A549 (cell line): ENCODE results near the gene MRLN. TPM values are rescaled to one million over a fixed set of nuclear protein-coding genes. Genes with fewer than 3 reads are reported as not detected.

Experiments used
- ATAC-seq, 2 experiments: fragments of 200-7000 bp in 1 of 2; fragments of >200 bp in 1 of 2; cut with Nextera tagmentation in 1 of 2; cut with Tn5 transposase in 1 of 2; 3 replicates each; pipeline versions ENCODE4 v1.8.0 to v1.9.1; 2018 to 2020; ENCODE audit warnings: mild to moderate bottlenecking in 1 of 2, moderate library complexity in 1 of 2
- CTCF ChIA-PET: fragments of 300-600 bp; sonication (Branson Sonifier 250); formaldehyde crosslinking; extraction: SDS; loops from one replicate; lab custom pipeline; 2021; ENCODE audit warnings: antibody characterized with exemption, inconsistent platforms; lab: Yijun Ruan, JAX
- POLR2A ChIA-PET: fragments of 350-600 bp; formaldehyde crosslinking; extraction: SDS; loops from one replicate; lab custom pipeline; 2021; ENCODE audit warnings: antibody characterized with exemption, inconsistent platforms; lab: Yijun Ruan, JAX
- DNase-seq, 2 experiments: peaks; one replicate each; pipeline versions ENCODE4 v3.0.0 to v3.0.0-alpha.2; 2011 to 2016; ENCODE audit warnings: low read depth in 1 of 2, low spot score in 1 of 2
- FAIRE-seq: peaks from 2 replicates; lab custom pipeline; 2011; peaks lifted over from hg19 to GRCh38; lab: Jason Lieb, UNC
- H3K27ac ChIP-seq, 2 experiments: fragments of >200 bp; sonication (Bioruptor Twin); formaldehyde crosslinking; 3 replicates each; pipeline ENCODE4 v1.5.1; 2016 to 2017
- H3K4me1 ChIP-seq: fragments of >200 bp; sonication (Bioruptor Twin); formaldehyde crosslinking; 3 replicates; pipeline ENCODE4 v1.6.1; 2016
- H3K4me2 ChIP-seq: fragments of >200 bp; sonication (Bioruptor Twin); formaldehyde crosslinking; 3 replicates; pipeline ENCODE4 v1.6.1; 2016
- H3K4me3 ChIP-seq: fragments of >200 bp; sonication (Bioruptor Twin); formaldehyde crosslinking; 3 replicates; pipeline ENCODE4 v1.5.1; 2016
- H3K9me3 ChIP-seq: fragments of >200 bp; sonication (Bioruptor Twin); formaldehyde crosslinking; 3 replicates; pipeline ENCODE4 v1.6.1; 2016
- CBX8 ChIP-seq: fragments of 200-600 bp; sonication (generic); IDR thresholded peaks from 2 replicates; pipeline ENCODE4 v1.6.1; 2016
- CEBPB ChIP-seq, 2 experiments: fragments of >200 bp in 1 of 2; sonication (Bioruptor Twin) in 1 of 2; formaldehyde crosslinking in 1 of 2; IDR thresholded peaks; 2 replicates each; pipeline ENCODE4 v1.6.1; 2012 to 2016
- CHD2 ChIP-seq: fragments of 150-350 bp; IDR thresholded peaks from 2 replicates; pipeline ENCODE4 v1.6.1; 2014; ENCODE audit warnings: low read length; ENCODE audit not compliant: partially characterized antibody
- CHD4 ChIP-seq: fragments of 200-600 bp; sonication (generic); IDR thresholded peaks from 2 replicates; pipeline ENCODE4 v1.6.1; 2016; ENCODE audit warnings: antibody characterized with exemption, mild to moderate bottlenecking, borderline replicate concordance
- EHF ChIP-seq: fragments of 250-450 bp; sonication (Bioruptor Pico); IDR thresholded peaks from 2 replicates; pipeline ENCODE4 v1.5.0; 2020; ENCODE audit warnings: mild to moderate bottlenecking
- EP300 ChIP-seq, 2 experiments: fragments of >200 bp; sonication (Bioruptor Twin); formaldehyde crosslinking; IDR thresholded peaks; 2 replicates in 1 of 2; 3 replicates in 1 of 2; pipeline ENCODE4 v1.6.1; 2016 to 2017
- FOSB ChIP-seq: fragments of 250-450 bp; sonication (Bioruptor Pico); IDR thresholded peaks from 2 replicates; pipeline ENCODE4 v1.5.0; 2020; ENCODE audit warnings: mild to moderate bottlenecking, moderate library complexity
- FOSL2 ChIP-seq, 2 experiments: fragments of 450-650 bp in 1 of 2; fragments of >200 bp in 1 of 2; sonication (Bioruptor Twin) in 1 of 2; formaldehyde crosslinking; IDR thresholded peaks; 2 replicates each; pipeline versions ENCODE4 v1.5.0 to v1.6.1; 2016 to 2020; ENCODE audit warnings: mild to moderate bottlenecking in 1 of 2, moderate library complexity in 1 of 2
- FOXS1 ChIP-seq: fragments of 250-450 bp; sonication (Bioruptor Pico); IDR thresholded peaks from 2 replicates; pipeline ENCODE4 v1.5.0; 2020; ENCODE audit warnings: mild to moderate bottlenecking, moderate library complexity
- HEYL ChIP-seq: fragments of 250-450 bp; sonication (Bioruptor Pico); IDR thresholded peaks from 2 replicates; pipeline ENCODE4 v1.8.0; 2021; ENCODE audit warnings: mild to moderate bottlenecking, moderate library complexity
- HOXA7 ChIP-seq: fragments of 250-450 bp; sonication (Bioruptor Pico); IDR thresholded peaks from 2 replicates; pipeline ENCODE4 v1.5.0; 2020; ENCODE audit warnings: mild to moderate bottlenecking, moderate library complexity
- KDM5A ChIP-seq: fragments of 200-600 bp; sonication (generic); IDR thresholded peaks from 2 replicates; pipeline ENCODE4 v1.6.1; 2016; ENCODE audit warnings: antibody characterized with exemption, mild to moderate bottlenecking
- MAFK ChIP-seq: fragments of 450-650 bp; IDR thresholded peaks from 2 replicates; pipeline ENCODE4 v1.6.1; 2014; ENCODE audit not compliant: partially characterized antibody
- MYC ChIP-seq: IDR thresholded peaks from 2 replicates; pipeline ENCODE4 v1.6.1; 2012; ENCODE audit warnings: mild to moderate bottlenecking, inconsistent platforms, low read length, improper control_type of control experiment, borderline replicate concordance
- PHF8 ChIP-seq: fragments of 200-600 bp; sonication (generic); IDR thresholded peaks from 2 replicates; pipeline ENCODE4 v1.6.1; 2016; ENCODE audit warnings: low read depth, mild to moderate bottlenecking, antibody characterized with exemption, moderate library complexity, borderline replicate concordance
- POLR2A ChIP-seq: IDR thresholded peaks from 2 replicates; pipeline ENCODE4 v1.6.1; 2012; ENCODE audit warnings: mild to moderate bottlenecking, low read length
- POLR2AphosphoS2 ChIP-seq: conservative IDR thresholded peaks from 2 replicates; pipeline ENCODE4 v1.6.1; 2012; ENCODE audit warnings: low read length, improper control_type of control experiment, inconsistent platforms
- RAD21 ChIP-seq, 2 experiments: fragments of >200 bp in 1 of 2; sonication (Bioruptor Twin) in 1 of 2; formaldehyde crosslinking in 1 of 2; IDR thresholded peaks in 1 of 2; conservative IDR thresholded peaks in 1 of 2; 2 replicates in 1 of 2; 3 replicates in 1 of 2; pipeline ENCODE4 v1.6.1; 2012 to 2018; ENCODE audit warnings: inconsistent platforms in 1 of 2
- RCOR1 ChIP-seq: fragments of 150-350 bp; IDR thresholded peaks from 2 replicates; pipeline ENCODE4 v1.6.1; 2014; ENCODE audit warnings: antibody characterized with exemption, low read length, low read depth
- SMC3 ChIP-seq: fragments of >200 bp; sonication (Bioruptor Twin); formaldehyde crosslinking; IDR thresholded peaks from 3 replicates; pipeline ENCODE4 v1.6.1; 2018; ENCODE audit warnings: inconsistent platforms
- ZC3H11A ChIP-seq: fragments of 450-650 bp; IDR thresholded peaks from 2 replicates; pipeline ENCODE4 v1.6.1; 2014; ENCODE audit warnings: antibody characterized with exemption, mild to moderate bottlenecking
- ZFP36 ChIP-seq: fragments of 450-650 bp; IDR thresholded peaks from 2 replicates; pipeline ENCODE4 v1.6.1; 2014; ENCODE audit warnings: borderline replicate concordance; ENCODE audit not compliant: partially characterized antibody
- ZSCAN20 ChIP-seq: fragments of 250-450 bp; sonication (Bioruptor Pico); IDR thresholded peaks from 2 replicates; pipeline ENCODE4 v1.8.0; 2022; ENCODE audit warnings: mild to moderate bottlenecking, moderate library complexity
- WGBS: methylation state at CpG from one replicate; pipeline ENCODE4 v1.1.6; 2017; ENCODE audit errors: missing lambda C conversion rate; 5-methylcytosine and 5-hydroxymethylcytosine counted together
- polyA plus RNA-seq, 4 experiments: library from polyadenylated mRNA; depleted of rRNA in 3 of 4; stranded (reverse); fragments of >200 nt; fragmentation: RNase III in 1 of 4; extraction: RNeasy Plus Mini Kit Qiagen cat#74134 plus additional on column Dnase treatment in 1 of 4; gene quantifications; 2 replicates in 3 of 4; 3 replicates in 1 of 4; pipeline ENCODE4 v1.2.3, GENCODE V29; 2011 to 2017
- TF ChIP-seq, protein P1 (sequence below): fragments of 150-350 bp; IDR thresholded peaks from 2 replicates; pipeline ENCODE4 v1.6.1; 2014; ENCODE audit warnings: low read depth, mild to moderate bottlenecking, low read length
- TF ChIP-seq, protein P2 (sequence below): fragments of 450-650 bp; IDR thresholded peaks from 2 replicates; pipeline ENCODE4 v1.6.1; 2014; ENCODE audit warnings: antibody characterized with exemption
- TF ChIP-seq, protein P3 (sequence below): fragments of 200-600 bp; sonication (generic); IDR thresholded peaks from 2 replicates; pipeline ENCODE4 v1.6.1; 2016; ENCODE audit warnings: antibody characterized with exemption, mild to moderate bottlenecking, moderate library complexity
- TF ChIP-seq, protein P4 (sequence below): fragments of 250-450 bp; sonication (Bioruptor Pico); IDR thresholded peaks from 2 replicates; pipeline ENCODE4 v1.5.0; 2020; ENCODE audit warnings: low read depth, mild to moderate bottlenecking, moderate library complexity

Gene MRLN
- polyA plus RNA-seq, 2 of the 4 experiments (the other 2 are of a cell fraction), result not detected

DNA sequence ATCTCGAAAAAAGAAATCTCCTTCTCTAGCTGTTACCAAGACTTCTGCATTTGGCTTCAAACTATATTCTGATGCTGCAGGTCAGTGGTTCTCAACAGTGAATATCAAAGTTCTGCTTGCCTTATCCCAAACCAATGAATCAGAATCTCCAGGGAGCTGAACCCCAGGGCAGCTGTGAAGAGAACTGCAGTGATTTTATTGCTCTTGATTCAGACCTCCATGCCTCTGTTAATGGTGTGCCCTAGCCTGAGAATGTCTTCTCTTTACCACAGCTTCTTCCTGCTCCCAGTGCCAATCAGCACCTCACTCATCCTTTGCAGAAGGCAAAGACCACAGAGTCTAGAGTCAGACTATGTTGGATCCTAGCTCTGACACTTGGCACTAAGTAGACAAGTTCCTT lies 46.2 kb upstream of the MRLN start:
- no peak for FAIRE-seq
- ChIA-PET POLR2A (no interaction called here), CTCF (interaction anchor here (0.6 to 2.0 kb wide), 5 partner anchors 9 to 177 kb away, joined by 3 to 7 read pairs (median 4); no protein-coding TSS in a partner anchor)
- TF ChIP-seq, protein P1, sequence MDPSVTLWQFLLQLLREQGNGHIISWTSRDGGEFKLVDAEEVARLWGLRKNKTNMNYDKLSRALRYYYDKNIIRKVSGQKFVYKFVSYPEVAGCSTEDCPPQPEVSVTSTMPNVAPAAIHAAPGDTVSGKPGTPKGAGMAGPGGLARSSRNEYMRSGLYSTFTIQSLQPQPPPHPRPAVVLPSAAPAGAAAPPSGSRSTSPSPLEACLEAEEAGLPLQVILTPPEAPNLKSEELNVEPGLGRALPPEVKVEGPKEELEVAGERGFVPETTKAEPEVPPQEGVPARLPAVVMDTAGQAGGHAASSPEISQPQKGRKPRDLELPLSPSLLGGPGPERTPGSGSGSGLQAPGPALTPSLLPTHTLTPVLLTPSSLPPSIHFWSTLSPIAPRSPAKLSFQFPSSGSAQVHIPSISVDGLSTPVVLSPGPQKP, result no peak
- no peak for TF ChIP-seq RAD21 (conservative IDR thresholded peaks at IDR 0.05 in 1 of 2, IDR thresholded peaks at IDR 0.05 in 1 of 2)
- no peak for TF ChIP-seq CBX8
- TF ChIP-seq FOSL2 (IDR thresholded peaks at IDR 0.05), result no peak
- TF ChIP-seq FOSL2 (CRISPR knock-in tag; IDR thresholded peaks at IDR 0.05), result no peak
- TF ChIP-seq EP300 (IDR thresholded peaks at IDR 0.05), result no peak
- TF ChIP-seq KDM5A, result no peak
- no peak for TF ChIP-seq ZSCAN20 (CRISPR knock-in tag)
- no peak for TF ChIP-seq POLR2AphosphoS2
- TF ChIP-seq, protein P2, sequence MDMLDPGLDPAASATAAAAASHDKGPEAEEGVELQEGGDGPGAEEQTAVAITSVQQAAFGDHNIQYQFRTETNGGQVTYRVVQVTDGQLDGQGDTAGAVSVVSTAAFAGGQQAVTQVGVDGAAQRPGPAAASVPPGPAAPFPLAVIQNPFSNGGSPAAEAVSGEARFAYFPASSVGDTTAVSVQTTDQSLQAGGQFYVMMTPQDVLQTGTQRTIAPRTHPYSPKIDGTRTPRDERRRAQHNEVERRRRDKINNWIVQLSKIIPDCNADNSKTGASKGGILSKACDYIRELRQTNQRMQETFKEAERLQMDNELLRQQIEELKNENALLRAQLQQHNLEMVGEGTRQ, result no peak
- TF ChIP-seq HOXA7 (CRISPR knock-in tag), result no peak
- no peak for TF ChIP-seq CHD4
- TF ChIP-seq, protein P3, sequence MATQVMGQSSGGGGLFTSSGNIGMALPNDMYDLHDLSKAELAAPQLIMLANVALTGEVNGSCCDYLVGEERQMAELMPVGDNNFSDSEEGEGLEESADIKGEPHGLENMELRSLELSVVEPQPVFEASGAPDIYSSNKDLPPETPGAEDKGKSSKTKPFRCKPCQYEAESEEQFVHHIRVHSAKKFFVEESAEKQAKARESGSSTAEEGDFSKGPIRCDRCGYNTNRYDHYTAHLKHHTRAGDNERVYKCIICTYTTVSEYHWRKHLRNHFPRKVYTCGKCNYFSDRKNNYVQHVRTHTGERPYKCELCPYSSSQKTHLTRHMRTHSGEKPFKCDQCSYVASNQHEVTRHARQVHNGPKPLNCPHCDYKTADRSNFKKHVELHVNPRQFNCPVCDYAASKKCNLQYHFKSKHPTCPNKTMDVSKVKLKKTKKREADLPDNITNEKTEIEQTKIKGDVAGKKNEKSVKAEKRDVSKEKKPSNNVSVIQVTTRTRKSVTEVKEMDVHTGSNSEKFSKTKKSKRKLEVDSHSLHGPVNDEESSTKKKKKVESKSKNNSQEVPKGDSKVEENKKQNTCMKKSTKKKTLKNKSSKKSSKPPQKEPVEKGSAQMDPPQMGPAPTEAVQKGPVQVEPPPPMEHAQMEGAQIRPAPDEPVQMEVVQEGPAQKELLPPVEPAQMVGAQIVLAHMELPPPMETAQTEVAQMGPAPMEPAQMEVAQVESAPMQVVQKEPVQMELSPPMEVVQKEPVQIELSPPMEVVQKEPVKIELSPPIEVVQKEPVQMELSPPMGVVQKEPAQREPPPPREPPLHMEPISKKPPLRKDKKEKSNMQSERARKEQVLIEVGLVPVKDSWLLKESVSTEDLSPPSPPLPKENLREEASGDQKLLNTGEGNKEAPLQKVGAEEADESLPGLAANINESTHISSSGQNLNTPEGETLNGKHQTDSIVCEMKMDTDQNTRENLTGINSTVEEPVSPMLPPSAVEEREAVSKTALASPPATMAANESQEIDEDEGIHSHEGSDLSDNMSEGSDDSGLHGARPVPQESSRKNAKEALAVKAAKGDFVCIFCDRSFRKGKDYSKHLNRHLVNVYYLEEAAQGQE, result no peak
- TF ChIP-seq FOSB, result no peak
- TF ChIP-seq ZC3H11A, result no peak
- TF ChIP-seq MYC, result no peak
- TF ChIP-seq CHD2, result no peak
- TF ChIP-seq EHF (CRISPR knock-in tag), result no peak
- no peak for TF ChIP-seq MAFK
- TF ChIP-seq ZFP36, result no peak
- no peak overlapping the region for H3K4me3 ChIP-seq
- no peak overlapping the region for H3K4me2 ChIP-seq
- 91% methylated on average over 1 of the region's 1 CpG for WGBS
- no peaks in the 10 kb centered on the region for H3K4me1 ChIP-seq
- no peak overlapping the region for H3K27ac ChIP-seq
- ATAC-seq, result no peak
- no peaks in the 10 kb centered on the region for H3K9me3 ChIP-seq
- DNase-seq, result no peak

DNA sequence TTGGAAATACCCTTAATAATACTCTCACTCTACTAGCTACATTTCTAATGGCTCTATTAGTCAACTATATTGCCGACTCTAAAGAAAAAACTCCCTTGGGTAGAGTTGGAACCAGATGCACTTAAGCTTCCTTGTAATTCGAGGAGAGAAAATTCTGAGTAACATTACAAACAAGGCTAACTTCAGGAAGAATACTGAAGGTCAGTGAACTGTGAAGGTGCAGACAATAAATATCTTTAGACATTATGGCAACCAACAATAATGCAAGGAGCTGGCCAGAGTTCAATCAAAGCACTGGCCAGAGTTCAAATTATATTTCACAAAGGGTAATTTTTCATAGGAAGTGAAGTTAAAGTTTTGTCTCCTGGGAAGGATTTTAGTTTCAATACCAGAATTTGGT lies 40.7 kb upstream of the MRLN start:
- CTCF ChIA-PET, result interaction anchor here (0.9 to 1.6 kb wide), 4 partner anchors 8 to 84 kb away, joined by 3 to 5 read pairs (median 3); partner anchors contain the start of gene SLC16A9
- FAIRE-seq, result no peak
- Histone ChIP-seq H3K4me2 (no peak overlapping the region), H3K9me3 (no peaks in the 10 kb centered on the region), H3K4me3 (no peak overlapping the region), H3K4me1 (no peaks in the 10 kb centered on the region), H3K27ac (no peak overlapping the region)
- 53% methylated on average over 2 of the region's 2 CpGs for WGBS
- no peak for DNase-seq
- TF ChIP-seq SMC3, result no peak
- no peak for TF ChIP-seq MAFK
- TF ChIP-seq, protein P3, result no peak
- TF ChIP-seq HEYL (CRISPR knock-in tag), result no peak
- no peak for TF ChIP-seq FOXS1 (CRISPR knock-in tag)
- TF ChIP-seq, protein P4, sequence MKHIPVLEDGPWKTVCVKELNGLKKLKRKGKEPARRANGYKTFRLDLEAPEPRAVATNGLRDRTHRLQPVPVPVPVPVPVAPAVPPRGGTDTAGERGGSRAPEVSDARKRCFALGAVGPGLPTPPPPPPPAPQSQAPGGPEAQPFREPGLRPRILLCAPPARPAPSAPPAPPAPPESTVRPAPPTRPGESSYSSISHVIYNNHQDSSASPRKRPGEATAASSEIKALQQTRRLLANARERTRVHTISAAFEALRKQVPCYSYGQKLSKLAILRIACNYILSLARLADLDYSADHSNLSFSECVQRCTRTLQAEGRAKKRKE (CRISPR knock-in tag), result no peak
- TF ChIP-seq ZSCAN20 (CRISPR knock-in tag), result no peak
- no peak for TF ChIP-seq PHF8
- no peak for TF ChIP-seq CEBPB (IDR thresholded peaks at IDR 0.05)
- TF ChIP-seq RCOR1, result no peak
- TF ChIP-seq HOXA7 (CRISPR knock-in tag), result no peak
- no peak for TF ChIP-seq POLR2A
- TF ChIP-seq, protein P2, result no peak
- no peak for TF ChIP-seq EHF (CRISPR knock-in tag)
- ATAC-seq, result no peak
- POLR2A ChIA-PET, result no interaction called here
